HepG2 (cell line): ENCODE data around the gene KIF22. TPM values are rescaled to one million over a fixed set of nuclear protein-coding genes. Genes with fewer than 3 reads are reported as not detected.
A peak's percentile ranks its signal among the peaks of the same experiment; 100 is the strongest.

Source experiments
- BHLHE40 ChIP-seq: IDR thresholded peaks from 2 replicates; pipeline ENCODE4 v1.6.1; 2011; ENCODE audit warnings: low read length, improper control_type of control experiment
- BRF2 ChIP-seq: sonication (generic); formaldehyde crosslinking; IDR thresholded peaks from 2 replicates; pipeline ENCODE4 v1.8.1; 2022; ENCODE audit warnings: mild to moderate bottlenecking, missing genetic modification reagents
- ELK4 ChIP-seq: sonication (generic); formaldehyde crosslinking; IDR thresholded peaks from 2 replicates; pipeline ENCODE4 v1.9.0; 2021; ENCODE audit warnings: missing genetic modification reagents, borderline replicate concordance
- HNRNPL ChIP-seq: fragments of 200-400 bp; formaldehyde crosslinking; IDR thresholded peaks from 2 replicates; pipeline ENCODE4 v1.6.1; 2017; ENCODE audit warnings: mild to moderate bottlenecking, low read depth, low read length
- IRX3 ChIP-seq: sonication (generic); formaldehyde crosslinking; IDR thresholded peaks from 2 replicates; pipeline ENCODE4 v1.8.1; 2023; ENCODE audit warnings: mild to moderate bottlenecking, low read depth, missing genetic modification reagents, borderline replicate concordance
- MED8 ChIP-seq: sonication (generic); formaldehyde crosslinking; IDR thresholded peaks from 2 replicates; pipeline ENCODE4 v1.8.1; 2023; ENCODE audit warnings: mild to moderate bottlenecking, missing genetic modification reagents; ENCODE audit not compliant: insufficient replicate concordance
- RXRA ChIP-seq: sonication (generic); formaldehyde crosslinking; IDR thresholded peaks from 2 replicates; pipeline ENCODE4 v1.5.1; 2020; ENCODE audit warnings: missing genetic modification reagents
- TEAD3 ChIP-seq: optimal IDR thresholded peaks from 2 replicates; pipeline ENCODE3; 2016; ENCODE audit warnings: borderline replicate concordance
- ZC3H4 ChIP-seq: sonication (generic); formaldehyde crosslinking; IDR thresholded peaks from 2 replicates; pipeline ENCODE4 v1.4.0; 2020; ENCODE audit warnings: missing genetic modification reagents, borderline replicate concordance
- ZNF281 ChIP-seq: sonication (generic); formaldehyde crosslinking; IDR thresholded peaks from 2 replicates; pipeline ENCODE4 v1.4.0; 2020; ENCODE audit warnings: missing genetic modification reagents, borderline replicate concordance
- ZNF337 ChIP-seq: sonication (generic); formaldehyde crosslinking; IDR thresholded peaks from 2 replicates; pipeline ENCODE4 v1.5.1; 2020; ENCODE audit warnings: missing genetic modification reagents, low read depth, mild to moderate bottlenecking, borderline replicate concordance
- ZNF609 ChIP-seq: sonication (generic); formaldehyde crosslinking; IDR thresholded peaks from 2 replicates; pipeline ENCODE4 v1.4.0; 2020; ENCODE audit warnings: mild to moderate bottlenecking, missing genetic modification reagents, borderline replicate concordance
- ZNF615 ChIP-seq: sonication (generic); formaldehyde crosslinking; IDR thresholded peaks from 2 replicates; pipeline ENCODE4 v1.5.0; 2020; ENCODE audit warnings: mild to moderate bottlenecking, missing genetic modification reagents, borderline replicate concordance
- ZNF720 ChIP-seq: sonication (generic); formaldehyde crosslinking; IDR thresholded peaks from 2 replicates; pipeline ENCODE4 v1.4.0; 2020; ENCODE audit warnings: missing genetic modification reagents
- ZNF724P ChIP-seq: sonication (generic); formaldehyde crosslinking; IDR thresholded peaks from 2 replicates; pipeline ENCODE4 v1.8.0; 2022; ENCODE audit warnings: missing genetic modification reagents, borderline replicate concordance
- ZNF773 ChIP-seq: sonication (generic); formaldehyde crosslinking; IDR thresholded peaks from 2 replicates; pipeline ENCODE4 v1.4.0; 2020; ENCODE audit warnings: missing genetic modification reagents, borderline replicate concordance
- ZNF781 ChIP-seq: sonication (generic); formaldehyde crosslinking; IDR thresholded peaks from 2 replicates; pipeline ENCODE4 v1.5.1; 2020; ENCODE audit warnings: borderline replicate concordance, mild to moderate bottlenecking, missing genetic modification reagents; ENCODE audit errors: not compliant biosample characterization
- polyA plus RNA-seq, 8 experiments: library from polyadenylated mRNA; depleted of rRNA in 3 of 8; stranded (reverse) in 7 of 8; unstranded in 1 of 8; fragments of >200 nt; fragmentation: Illumina TruSeq in 4 of 8; extraction: Trizol in 4 of 8; gene quantifications; 2 replicates each; pipeline versions ENCODE4 v1.2.1 to v1.2.3, GENCODE V29; 2011 to 2016; ENCODE audit warnings: low read depth in 4 of 8, missing spikeins in 1 of 8, mixed read lengths in 1 of 8; ENCODE audit not compliant: insufficient read depth in 1 of 8
- total RNA-seq, 5 experiments: library from RNA; depleted of rRNA; stranded (reverse); fragments of >200 nt; fragmentation: Illumina TruSeq; extraction: Trizol; gene quantifications; 2 replicates each; pipeline ENCODE4 v1.2.3, GENCODE V29; 2016; ENCODE audit warnings: low read depth in 1 of 5

Gene KIF22
- total and polyA plus RNA-seq, 2 of the 13 experiments (the other 11 are each of a cell fraction or from before 2014, with no cell fraction given): 95.8 to 118 TPM

- TF ChIP-seq ZNF281 (CRISPR knock-in tag) (peak; percentile 30; the same call in 1 of the 2 replicates), ZNF720 (CRISPR knock-in tag) (no peak), ZNF781 (CRISPR knock-in tag) (no peak), ELK4 (CRISPR knock-in tag) (no peak), ZNF615 (peak; percentile 54; the same call in 1 of the 2 replicates), BRF2 (CRISPR knock-in tag) (no peak), ZNF609 (CRISPR knock-in tag) (no peak), ZNF724P (CRISPR knock-in tag) (no peak), MED8 (no peak), TEAD3 (CRISPR knock-in tag) (no peak), BHLHE40 (no peak), HNRNPL (peak; percentile 60; the same call in 1 of the 2 replicates), ZNF337 (CRISPR knock-in tag) (no peak), ZC3H4 (no peak), RXRA (CRISPR knock-in tag) (peak; percentile 13; the same call in 1 of the 2 replicates), IRX3 (CRISPR knock-in tag) (0 out of 2 replicates have a peak, but pooled peaks have one; percentile 11), ZNF773 (CRISPR knock-in tag) (no peak)
Observed at GRCh38 chr16:29816694-29817441, 26.3 kb downstream of the KIF22 start (continued).
